Endometrial microvascular endothelial cells (primary cell): ENCODE measurements around the gene CXCL5. TPM values are rescaled to one million over a fixed set of nuclear protein-coding genes. Genes with fewer than 3 reads are reported as not detected.

Source experiments
- total RNA-seq: library from RNA; depleted of rRNA; stranded (reverse); fragments of >200 nt; gene quantifications from one replicate; pipeline ENCODE4 v1.2.3, GENCODE V29; 2015; ENCODE audit errors: inconsistent ontology term

Gene CXCL5
- total RNA-seq, 1 donor from 2014 or later: 0.74 TPM

Other genes starting within 250 kb of the CXCL5 start
- 40.2 TPM for gene CXCL6, start 162.0 kb downstream of the CXCL5 start, total RNA-seq
- gene PF4V1, start 145.4 kb downstream of the CXCL5 start, total RNA-seq: 0.65 TPM
- 393 TPM for gene CXCL1, start 129.3 kb downstream of the CXCL5 start, total RNA-seq
- gene PF4, start 16.6 kb downstream of the CXCL5 start, total RNA-seq: not detected
- gene PPBP, start 10.5 kb downstream of the CXCL5 start, total RNA-seq: not detected
- 2.7 TPM for gene CXCL3, start 40.0 kb upstream of the CXCL5 start, total RNA-seq
- gene CXCL2, start 100.5 kb upstream of the CXCL5 start, total RNA-seq: 5.9 TPM
- 18.1 TPM for gene MTHFD2L, start 159.4 kb upstream of the CXCL5 start, total RNA-seq